ENCODE results near the gene FAT2.

Gene FAT2

GRCh38 chr5:151553130-151553670 is 37.9 kb downstream of the FAT2 start:
- DNase-seq = no peak

- no peak for DNase-seq
These were observed 39.1 kb downstream of the FAT2 start for GRCh38 chr5:151551985-151552384.

- DNase-seq = no peak
These were observed 41.0 kb downstream of the FAT2 start for GRCh38 chr5:151550146-151550545.

- no peak for DNase-seq
These were observed 41.4 kb downstream of the FAT2 start for GRCh38 chr5:151549713-151550112.

GRCh38 chr5:151547364-151547763 is 43.8 kb downstream of the FAT2 start:
- DNase-seq = no peak

- no peak for DNase-seq
These were observed 49.6 kb downstream of the FAT2 start for GRCh38 chr5:151541571-151541970.

Data from right forelimb (tissue), 1 donor.